Measurements from ENCODE around the gene SPEN.
"Not testable (repeated sequence)": the region's sequence is repeated elsewhere in the genome, so short reads cannot be mapped to it uniquely, and the experiment has no call there.

The SPEN gene

DNA sequence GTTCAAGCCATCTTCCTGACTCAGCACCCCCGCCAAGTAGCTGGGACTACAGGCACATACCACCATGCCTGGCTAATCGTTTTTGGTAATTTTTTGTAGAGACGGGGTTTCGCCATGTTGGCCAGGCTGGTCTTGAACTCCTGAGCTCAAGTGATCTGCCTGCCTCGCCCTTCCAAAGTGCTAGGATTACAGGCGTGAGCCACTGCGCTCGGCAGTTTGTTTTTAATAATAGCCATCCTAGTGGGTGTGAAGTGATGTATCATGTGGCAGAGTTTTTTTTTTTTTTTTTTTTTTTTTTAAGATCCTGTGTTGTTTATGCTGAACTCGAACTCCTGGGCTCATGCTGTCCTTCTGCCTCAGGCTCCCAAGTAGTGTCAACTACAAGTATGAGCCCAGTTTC is 51.8 kb downstream of the SPEN start:
- no peak for DNase-seq

DNA sequence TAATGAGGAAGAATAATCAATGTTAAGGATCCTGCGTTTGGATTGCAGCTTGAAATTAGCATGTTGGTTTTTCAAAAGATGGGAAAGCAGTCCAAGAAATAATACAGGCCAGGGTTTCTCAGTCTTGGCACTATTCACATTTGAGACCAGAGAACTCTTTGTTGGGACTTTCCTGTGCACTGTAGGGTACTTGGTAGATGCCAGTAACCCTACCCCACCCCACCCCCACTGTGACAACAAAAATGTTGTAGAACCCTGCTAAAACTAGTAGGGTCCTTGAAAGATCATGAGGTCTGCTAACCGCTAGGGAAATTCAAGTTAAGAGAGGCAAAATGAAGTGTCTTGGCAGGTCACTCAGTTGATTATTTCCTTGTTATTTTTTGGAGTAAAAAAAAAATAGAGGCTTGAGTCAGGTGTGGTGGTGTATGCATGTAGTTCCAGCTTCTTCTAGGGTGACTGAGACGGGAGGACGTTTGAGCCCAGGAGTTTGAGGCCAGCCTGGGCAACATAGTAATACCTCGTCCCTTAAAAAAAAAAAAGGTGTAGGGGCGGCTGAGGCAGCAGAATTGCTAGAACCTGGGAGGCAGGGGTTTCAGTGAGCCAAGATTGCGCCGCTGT is 53.3 kb downstream of the SPEN start:
- DNase-seq: no peak

- DNase-seq: no peak
Measured at GRCh38 chr1:15902882-15903281, 55.4 kb downstream of the SPEN start.

DNA sequence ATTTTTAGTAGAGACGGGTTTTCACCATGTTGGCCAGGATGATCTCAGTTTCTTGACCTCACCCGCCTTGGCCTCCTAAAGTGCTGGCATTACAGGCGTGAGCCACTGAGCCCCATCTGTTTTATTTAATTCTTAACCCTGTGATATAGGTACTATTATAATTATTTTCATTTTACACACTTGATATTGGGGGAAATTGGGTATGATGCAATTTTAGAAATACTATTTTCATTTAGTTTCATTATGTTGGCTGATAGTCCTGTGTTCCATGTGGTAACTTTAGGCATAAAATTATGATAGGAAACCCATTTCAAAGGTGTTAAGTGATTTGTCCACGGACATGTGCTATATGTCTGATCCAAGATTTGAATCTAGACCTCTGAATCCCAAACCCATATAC is 61.1 kb downstream of the SPEN start:
- DNase-seq: no peak

GRCh38 chr1:15911141-15911540 is 63.6 kb downstream of the SPEN start:
- DNase-seq: no peak

DNA sequence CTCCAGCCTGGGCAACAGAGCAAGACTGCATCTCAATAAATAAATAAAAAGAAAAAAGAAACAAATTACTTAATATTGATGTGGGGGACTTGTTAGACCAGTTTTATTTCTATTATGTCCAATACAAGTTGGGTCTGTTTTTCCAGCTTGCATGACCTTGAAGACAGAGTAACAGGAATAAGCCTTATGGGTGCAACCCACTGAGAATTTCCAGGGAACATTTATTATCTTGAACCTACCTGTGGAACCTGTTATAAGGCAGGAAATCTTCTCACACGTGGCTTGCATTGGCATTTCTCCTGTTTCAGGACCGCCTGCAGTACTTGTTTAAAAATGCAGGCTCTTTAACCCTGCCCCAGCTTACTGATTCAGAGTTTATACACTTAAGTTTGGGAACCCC is 64.4 kb downstream of the SPEN start:
- DNase-seq: no peak

DNA sequence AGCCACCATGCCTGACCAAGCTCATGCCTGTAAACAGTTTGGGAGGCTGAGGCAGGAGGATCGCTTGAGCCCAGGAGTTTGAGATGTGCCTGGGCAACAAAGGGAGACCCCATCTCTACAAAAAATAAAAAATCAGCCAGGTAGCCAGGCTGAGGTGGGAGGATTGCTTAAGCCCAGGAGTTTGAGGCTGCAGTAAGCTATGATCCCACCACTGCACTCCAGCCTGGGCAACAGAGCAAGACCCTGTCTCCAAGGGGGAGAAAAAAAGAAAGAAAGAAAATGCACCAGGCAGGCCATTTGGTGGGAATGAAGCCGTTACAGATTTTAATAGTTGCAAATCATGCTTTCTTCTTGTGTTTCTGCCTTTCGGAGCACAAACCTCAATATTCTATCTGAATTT is 66.1 kb downstream of the SPEN start:
- DNase-seq: not testable (repeated sequence)

- no peak for DNase-seq
Measured at GRCh38 chr1:15915991-15916390, 68.5 kb downstream of the SPEN start.

GRCh38 chr1:15916417-15916816 is 68.9 kb downstream of the SPEN start:
- DNase-seq: no peak

GRCh38 chr1:15916916-15917315 is 69.4 kb downstream of the SPEN start:
- DNase-seq: no peak

DNA sequence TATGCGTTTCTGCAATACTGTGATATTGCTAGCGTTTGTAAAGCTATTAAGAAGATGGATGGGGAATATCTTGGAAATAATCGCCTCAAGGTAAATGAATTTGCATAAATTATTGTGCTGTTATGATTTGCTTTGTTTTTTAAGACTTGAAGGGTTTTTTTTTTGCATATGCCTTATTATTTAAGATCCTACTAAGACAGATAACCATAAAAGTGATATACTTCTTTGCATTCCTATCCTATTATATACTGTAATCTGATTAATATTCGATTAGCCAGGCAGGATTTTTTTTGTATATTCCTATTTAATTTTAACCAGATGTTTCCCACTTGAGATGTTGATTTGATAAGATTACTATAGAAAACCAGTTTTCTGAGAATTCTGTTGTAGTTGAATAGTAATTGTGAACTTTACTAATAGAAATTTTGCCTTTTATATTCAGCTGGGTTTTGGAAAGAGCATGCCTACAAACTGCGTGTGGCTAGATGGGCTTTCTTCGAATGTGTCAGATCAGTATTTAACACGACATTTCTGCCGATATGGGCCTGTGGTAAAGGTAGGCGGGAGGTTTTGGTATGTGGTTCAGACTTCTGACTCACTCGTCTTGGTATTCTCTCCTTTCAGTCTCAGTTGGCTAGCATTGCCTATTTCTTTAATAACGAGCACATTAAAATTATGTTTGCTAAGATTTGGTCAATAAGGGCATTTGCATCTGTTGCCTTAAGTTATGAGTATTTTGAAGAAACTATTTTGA is 71.6 kb downstream of the SPEN start:
- no peak for DNase-seq

DNA sequence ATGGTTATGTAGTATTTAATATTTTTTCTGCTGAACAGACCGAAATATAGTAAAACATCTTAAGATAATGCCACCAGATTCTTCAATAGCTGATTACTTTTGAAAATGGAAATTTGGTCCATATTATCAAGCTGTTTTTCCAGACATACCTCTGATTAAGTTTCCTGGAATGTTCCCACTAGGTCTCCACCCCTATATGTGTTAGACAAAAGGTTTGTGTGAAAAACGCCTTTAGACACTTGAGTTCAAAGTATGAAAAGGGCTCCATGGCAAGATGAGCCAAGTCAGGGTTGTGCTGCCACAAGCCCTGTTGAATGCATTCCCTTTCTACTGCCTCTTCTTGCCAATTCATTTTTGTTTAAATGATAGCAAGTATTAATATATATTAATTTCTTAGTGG is 75.7 kb downstream of the SPEN start:
- no peak for DNase-seq

- DNase-seq: not testable (repeated sequence)
Measured at GRCh38 chr1:15926448-15926847, 78.9 kb downstream of the SPEN start.

- no peak for DNase-seq
Measured at GRCh38 chr1:15928971-15929965, 81.8 kb downstream of the SPEN start.

DNA sequence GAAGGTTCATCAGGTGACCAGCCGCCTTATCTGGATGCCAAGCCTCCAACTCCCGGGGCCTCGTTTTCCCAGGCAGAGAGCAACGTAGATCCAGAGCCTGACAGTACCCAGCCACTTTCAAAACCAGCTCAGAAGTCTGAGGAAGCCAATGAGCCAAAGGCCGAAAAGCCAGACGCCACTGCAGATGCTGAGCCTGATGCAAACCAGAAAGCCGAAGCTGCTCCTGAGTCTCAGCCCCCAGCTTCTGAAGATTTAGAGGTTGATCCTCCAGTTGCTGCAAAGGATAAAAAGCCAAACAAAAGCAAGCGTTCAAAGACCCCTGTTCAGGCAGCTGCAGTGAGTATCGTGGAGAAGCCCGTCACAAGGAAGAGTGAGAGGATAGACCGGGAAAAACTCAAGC is 83.9 kb downstream of the SPEN start:
- DNase-seq: no peak

- DNase-seq: no peak
Measured at GRCh38 chr1:15931884-15932283, 84.4 kb downstream of the SPEN start.

DNA sequence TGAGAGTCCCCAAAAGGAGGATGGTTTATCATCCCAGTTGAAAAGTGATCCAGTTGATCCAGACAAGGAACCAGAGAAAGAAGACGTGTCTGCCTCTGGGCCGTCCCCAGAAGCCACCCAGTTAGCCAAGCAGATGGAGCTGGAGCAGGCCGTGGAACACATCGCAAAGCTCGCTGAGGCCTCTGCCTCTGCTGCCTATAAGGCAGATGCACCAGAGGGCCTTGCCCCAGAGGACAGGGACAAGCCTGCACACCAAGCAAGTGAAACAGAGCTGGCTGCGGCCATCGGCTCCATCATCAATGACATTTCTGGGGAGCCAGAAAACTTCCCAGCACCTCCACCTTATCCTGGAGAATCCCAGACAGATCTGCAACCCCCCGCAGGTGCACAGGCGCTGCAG is 85.1 kb downstream of the SPEN start:
- no peak for DNase-seq

GRCh38 chr1:15933684-15934083 is 86.2 kb downstream of the SPEN start:
- DNase-seq: no peak

- no peak for DNase-seq
Measured at GRCh38 chr1:15934211-15935055, 86.9 kb downstream of the SPEN start.

GRCh38 chr1:15935056-15935950 is 87.8 kb downstream of the SPEN start:
- no peak for DNase-seq

- no peak for DNase-seq
Measured at GRCh38 chr1:15936025-15936424, 88.5 kb downstream of the SPEN start.

Measured in effector CD4-positive, alpha-beta T cell (primary cell).